Fibroblast of skin of right quadriceps (primary cell): ENCODE data around the gene TXNDC17.

Experiments
- DNase-seq: peaks from one replicate; pipeline ENCODE4 v3.0.0-alpha.2; 2013

The TXNDC17 gene

DNA sequence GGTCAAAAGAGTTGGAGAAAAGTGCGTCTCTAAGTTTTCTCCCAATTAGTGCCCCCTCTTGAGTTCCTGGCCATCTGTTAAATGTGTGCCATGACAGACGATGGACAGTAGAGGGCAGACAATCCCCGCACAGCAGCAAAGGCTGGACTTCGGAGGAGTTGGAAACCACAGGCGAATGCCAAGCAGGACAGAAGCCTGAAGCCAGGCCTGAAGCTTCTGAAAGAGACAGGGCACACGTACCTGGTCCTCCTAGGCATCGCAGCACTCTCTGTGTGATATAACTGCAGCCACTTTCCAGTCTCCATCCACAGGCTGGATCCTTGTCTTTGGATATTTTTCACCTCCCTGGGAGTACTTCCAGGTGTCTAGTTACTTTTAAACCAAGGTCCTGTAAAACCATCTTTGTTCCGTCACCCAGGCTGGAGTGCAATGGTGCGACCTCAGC is 25.2 kb downstream of the TXNDC17 start:
- peak; percentile 72 for DNase-seq

DNA sequence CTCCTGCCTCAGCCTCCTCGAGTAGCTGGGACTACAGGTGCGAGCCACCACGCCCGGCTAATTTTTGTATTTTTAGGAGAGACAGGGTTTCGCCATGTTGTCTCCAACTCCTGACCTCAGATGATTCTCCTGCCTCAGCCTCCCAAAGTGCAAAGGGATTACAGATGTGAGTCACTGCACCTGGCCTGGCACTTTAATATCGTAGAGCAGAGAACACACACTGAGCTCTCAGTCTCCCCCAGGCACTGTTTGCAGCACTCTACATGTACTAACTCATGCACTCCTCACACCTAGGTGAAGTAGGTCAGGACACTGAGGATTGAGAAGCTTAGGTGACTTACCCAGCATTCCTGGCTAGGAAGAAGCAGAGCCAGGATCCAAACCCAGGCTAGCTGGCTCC is 25.7 kb downstream of the TXNDC17 start:
- no peak for DNase-seq

DNA sequence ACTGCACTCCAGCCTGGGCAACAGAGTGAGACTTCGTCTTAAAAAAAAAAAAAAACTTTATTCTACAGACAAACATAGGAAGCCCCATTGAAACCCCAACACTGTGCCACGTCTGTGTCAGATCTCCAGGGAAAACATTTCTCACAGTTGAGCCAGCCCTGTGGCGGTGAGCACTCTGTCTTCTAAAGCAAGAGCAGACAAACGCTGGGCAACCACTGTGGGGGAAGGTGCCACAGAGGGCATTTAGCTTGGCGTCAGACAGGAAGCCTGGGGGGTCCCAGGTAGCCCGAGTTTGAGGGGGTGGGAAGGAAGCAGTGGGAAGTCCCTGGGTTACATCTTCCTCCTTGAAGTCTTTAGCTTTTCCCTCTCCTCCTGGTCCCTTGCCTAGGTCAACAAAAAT is 26.7 kb downstream of the TXNDC17 start:
- no peak for DNase-seq

DNA sequence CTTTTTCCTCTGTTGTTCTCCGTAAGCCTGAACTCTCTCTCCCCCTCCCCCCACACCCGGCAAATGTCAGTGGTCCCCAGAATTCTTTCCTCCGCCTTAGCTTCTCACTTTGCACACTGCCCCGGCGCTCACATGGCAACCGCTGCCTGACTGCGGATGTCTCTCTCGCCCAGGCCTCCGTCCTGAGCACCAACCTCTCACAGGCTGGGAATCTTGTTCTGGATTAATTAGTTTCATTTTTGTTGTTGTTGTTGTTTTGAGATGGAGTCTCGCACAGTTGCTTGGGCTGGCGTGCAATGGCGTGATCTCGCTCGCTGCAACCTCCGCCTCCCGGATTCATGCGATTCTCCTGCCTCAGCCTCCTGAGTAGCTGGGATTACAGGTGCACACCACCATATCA is 27.4 kb downstream of the TXNDC17 start:
- DNase-seq, result no peak

DNA sequence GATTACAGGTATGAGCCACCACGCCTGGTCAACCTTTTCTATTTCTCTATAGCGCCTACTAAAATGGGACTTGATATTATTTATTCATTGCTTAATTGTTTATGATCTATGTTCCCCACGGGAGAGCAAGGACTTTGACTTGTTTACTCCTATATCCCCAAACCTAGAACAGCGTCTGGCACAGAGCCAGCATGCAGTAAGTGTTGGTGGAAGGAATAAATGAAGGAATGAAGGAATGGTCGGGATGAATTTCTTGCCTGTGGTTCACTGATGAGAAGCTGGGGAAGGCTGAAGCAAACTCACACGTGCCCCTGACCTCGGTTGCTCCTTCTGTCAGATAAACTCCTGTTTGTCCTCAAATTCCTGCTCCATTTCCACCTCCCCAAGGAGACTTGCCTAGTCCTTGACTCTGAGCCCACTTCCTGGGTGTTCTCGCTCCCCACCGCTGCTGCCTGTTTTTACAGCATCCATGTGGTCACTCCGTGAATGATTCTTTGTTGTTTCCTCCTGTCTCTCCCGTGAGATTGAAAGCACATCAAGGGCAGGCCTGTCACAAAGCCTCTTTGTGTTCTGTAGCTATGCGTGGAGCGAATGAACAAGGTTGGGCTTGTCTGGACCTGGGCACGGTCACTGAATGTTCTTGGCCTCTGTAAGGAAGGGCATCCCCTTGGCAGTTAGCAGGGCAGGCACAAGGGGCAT is 28.0 kb downstream of the TXNDC17 start:
- DNase-seq, result no peak

DNA sequence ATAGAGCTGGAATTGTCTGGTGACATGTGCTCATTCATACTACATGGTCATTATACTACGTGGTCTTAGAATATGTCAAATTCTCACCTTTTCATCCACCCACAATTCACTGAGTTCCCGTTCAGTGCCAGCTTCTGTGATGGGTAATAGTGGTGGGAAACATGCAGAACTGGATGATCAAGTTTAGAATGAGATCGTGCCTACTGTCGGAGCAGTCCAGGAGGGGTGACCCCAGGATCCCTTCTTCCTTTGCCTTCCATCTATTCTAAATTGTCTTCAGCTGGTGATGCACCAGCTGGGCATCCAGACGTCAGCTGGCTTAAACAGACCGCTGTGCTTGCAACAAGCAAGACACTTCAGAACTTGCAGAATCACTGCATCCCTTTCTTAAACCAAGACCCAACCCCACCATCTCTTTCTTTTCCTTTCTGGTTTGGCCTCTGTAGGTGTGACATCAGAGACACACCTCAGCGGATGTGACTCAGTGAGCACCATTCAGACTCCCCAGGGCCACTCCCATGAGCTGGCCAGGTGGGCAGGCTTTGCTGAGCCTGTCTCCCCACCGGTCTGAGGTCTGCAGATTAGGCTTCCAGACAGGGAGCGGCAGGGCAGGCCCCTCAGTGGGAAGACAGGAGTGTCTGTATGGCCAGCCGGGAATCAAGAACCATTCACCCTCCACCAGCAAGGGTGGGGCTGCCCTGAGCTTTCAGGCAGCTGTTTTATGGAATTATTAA is 28.8 kb downstream of the TXNDC17 start:
- no peak for DNase-seq

DNA sequence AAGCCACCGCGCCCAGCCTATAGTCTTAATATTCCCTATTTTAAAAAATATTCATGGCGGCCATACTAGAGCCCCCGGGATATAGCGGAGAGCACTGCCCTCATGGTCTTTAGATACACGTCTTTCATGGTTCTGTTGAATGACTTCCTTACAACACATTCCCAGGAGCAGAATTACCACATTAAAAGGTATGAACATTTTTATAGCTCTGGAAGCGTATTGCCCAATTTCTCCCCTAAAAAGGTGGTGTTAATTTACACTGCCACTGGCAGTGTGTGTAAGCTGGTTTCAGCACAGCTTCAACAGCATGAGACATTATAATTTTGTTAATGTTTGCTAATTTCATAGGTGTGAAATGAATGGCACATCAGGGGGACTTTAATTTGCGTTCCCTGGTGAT is 29.7 kb downstream of the TXNDC17 start:
- DNase-seq, result no peak

DNA sequence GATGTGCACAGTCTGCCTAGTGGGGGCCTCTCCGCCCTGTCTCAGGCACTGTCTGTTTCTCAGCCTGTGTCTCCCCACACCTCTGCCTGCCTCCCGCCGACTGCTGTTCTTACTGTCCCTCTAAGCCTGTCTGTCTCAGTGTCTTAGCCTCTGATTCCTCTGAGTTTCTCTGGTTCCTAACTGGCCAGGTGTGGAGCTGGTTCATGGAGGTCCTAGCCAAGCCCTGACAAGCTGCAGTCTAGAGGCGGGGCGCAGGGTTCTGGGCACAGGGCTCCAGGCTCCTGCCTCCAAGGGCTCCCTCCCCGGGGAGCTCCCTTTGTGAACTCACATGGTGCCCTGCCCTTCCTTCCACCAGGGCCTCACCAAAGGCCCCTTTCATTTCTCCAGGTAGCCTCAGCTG is 30.1 kb downstream of the TXNDC17 start:
- DNase-seq, result no peak

DNA sequence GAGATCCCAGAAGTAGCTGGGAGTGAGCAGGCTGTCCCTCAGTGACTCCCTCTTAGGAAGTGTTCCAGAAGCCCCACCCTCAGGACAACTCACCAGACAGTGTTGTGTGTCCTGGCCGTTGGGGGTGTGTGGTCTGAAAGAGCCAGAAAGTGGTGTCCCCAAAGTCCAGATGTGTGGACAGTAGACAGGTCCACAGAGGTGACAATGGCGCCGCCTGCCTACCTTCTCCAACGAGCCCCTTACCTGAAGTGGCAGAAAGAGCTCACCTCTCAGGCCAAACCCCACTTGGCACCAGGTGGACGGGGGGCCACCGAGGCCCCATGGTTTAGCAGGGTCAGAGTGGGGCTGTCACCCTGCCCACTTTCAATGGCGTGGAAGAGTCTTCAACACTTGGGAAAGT is 30.6 kb downstream of the TXNDC17 start:
- DNase-seq, result no peak

DNA sequence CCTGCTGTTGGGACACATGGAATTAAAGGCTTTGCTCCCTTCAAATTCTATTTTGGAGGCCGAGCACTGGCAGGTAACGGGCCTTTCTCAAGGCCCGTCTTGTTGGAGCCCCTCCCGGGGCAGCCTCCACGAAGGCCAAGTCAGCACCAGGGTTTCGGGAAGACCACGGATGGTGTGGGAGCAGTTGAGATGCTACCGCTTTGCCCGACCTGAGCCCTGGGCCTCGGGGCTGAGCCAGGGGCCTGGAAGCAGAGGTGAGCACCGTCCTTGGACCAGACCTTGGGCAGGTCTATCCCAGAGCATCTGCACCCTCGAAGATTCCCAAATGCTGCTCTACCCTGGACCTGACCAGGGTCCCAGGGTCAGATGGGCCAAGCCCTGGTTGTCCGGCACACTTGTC is 33.7 kb downstream of the TXNDC17 start:
- no peak for DNase-seq

DNA sequence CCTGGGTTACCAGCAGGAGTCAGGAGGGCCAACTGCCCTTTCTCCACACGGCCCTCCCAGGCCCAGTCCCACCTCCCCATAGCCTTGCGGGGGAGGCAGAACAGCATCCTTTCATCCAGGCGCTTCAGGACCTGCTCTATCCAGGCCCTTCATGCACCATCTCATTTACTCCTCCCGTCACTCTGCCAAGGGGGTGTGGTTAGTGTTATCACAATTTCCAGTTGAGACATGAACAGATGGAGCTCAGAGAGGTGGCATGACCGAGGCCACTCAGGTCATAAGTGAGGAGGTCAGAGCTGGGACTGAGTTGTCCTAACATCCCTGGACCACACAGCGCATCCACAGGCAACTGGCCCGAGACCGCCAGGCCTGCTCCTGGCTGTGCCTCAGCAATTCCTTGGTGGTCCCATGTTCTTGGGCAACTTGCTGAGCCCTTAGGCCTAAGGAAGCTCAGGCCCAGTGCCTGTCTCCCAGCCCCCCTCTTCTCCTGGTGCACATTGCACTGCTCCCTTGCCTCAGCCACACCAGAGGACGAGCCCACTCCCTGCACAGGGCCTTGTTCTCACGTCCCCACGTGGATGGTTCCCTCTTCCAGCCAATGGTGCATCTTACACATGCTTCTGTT is 34.5 kb downstream of the TXNDC17 start:
- DNase-seq, result no peak

DNA sequence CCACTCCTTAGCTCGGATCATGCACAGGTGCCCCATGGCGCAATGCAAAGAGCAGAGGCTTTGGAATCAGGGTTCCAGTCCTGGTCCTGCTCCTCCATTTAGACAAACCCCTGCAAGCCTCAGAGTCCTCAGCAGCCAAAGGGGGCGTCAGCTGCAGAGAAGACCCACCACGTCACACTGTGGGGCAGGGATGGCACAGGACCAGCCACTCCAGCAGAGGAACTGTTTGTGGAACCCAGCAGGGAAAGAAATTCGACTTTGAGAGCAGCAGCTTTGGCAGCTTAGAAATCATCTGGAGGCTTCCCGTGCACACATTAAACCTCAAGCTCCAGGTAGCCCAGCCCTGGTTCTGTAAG is 35.9 kb downstream of the TXNDC17 start:
- no peak for DNase-seq

DNA sequence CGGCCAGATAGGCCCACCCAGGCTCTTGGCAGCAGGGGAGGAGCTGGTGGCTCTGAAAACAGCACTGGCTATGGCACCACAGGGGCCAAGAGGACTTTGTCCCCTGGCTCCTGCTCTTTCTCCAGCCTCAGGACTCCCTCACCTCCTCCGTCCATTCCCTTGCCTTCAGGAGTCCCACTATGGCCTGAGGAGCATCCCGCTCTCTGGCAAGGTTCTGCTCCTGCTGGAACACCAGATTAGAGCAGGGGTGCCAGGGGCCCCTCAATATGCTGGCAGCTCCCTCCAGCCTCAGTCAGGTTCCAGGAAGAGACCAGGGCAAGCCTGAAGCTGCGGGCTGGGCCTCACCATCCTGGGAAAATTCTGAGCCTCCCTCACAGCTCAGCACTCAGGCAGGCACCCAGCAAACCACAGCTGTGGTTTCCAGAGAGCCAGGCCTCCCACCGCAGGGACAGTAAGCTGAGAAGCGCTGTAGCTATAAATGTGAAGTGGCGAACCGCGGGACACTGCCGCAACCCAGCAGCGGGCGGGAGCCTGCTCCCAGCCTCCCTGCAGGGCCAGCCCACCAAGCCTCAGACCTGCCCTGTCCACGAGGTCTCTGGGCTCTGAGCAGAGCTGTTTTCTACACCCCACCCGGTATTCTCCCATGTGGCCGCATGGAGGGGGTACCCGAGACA is 36.4 kb downstream of the TXNDC17 start:
- peak; percentile 33 for DNase-seq

DNA sequence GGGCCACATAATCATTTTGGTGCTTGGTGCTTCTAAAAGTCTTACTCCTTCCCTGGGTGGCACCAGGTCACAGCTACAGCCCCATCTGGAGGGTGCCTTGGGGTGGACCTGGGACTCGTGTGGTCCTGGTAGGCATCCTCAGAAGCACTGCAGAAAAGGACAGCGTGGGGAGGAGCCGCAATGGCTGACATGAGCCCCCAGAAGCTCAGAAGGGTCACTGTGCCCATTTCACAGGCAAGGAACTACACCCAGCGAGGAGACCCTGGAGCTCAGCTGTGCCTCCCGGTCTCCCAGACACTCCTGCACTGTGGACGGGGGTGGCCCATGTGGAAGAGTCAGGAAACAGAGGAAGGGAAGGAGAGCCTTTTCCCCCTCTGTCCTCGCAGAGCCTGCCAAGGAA is 37.1 kb downstream of the TXNDC17 start:
- no peak for DNase-seq

DNA sequence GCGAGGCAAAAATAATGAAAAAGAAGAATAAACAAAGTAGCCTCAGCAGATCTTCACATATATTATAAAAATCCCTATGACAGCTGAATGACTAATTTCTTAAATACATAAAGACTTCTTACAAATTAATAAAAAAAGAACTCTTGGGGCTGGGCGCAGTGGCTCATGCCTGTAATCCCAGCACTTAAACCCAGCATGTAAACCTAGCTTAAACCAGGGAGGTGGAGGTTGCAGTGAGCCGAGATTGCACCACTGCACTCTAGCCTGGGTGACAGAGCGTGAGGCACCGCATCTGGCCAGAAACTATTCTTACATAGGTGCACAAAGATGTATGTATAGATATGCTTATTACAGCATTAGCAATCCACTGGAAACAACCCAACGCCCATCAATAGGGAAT is 38.4 kb downstream of the TXNDC17 start:
- no peak for DNase-seq

DNA sequence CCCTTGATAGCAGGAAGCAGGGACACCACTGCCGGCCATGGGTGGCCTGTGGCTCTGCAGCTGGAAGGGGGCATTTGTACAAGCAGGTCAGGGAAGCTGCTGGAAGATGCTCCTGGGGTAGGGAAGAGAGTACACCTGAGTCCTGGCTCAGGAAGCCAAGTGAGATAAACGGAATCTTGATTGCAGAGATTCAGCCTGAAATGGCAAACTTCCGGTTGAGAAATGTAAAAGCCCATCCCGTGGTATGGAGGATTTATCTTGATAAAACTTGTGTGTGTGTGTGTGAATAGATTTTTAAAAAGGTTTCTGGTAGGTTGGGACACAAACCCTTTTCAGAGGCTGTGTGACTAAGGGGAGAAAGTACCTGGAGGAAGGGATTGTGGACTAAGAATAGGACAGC is 40.3 kb downstream of the TXNDC17 start:
- no peak for DNase-seq

DNA sequence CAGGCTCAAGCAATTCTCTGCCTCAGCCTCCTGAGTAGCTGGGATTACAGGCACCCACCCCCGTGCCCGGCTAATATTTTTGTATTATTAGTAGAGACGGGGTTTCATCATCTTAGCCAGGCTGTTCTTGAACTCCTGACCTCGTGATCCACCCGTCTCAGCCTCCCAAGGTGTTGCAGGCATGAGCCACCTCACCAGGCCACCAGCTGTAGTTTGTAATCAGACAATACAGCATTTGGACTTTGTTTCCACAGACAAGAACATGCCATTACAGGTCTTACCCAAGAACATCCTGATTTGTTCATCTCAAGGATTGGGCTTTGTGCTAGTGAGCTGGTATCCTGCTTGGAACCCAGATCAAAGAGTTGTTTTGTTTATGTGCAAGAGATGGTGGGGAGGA is 40.8 kb downstream of the TXNDC17 start:
- no peak for DNase-seq

DNA sequence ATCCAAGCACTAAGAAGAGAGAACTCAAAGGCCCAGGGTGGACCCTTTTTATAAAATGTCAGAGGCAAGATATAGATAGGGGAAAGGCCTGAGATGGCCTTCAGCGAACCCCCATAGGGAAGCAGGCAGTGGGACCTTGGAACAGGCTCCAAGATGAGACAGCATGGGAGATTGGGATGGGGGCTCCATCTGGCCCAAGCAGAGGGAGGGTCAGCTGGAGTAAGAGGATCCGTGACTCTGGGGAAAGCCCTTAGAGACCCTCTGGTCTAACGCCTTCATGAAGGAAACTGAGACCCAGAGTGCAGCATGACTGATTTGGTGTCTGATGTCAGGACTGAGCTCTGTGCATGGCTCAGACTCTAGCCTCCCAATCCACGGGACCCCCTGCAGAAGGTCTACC is 41.5 kb downstream of the TXNDC17 start:
- DNase-seq, result no peak

DNA sequence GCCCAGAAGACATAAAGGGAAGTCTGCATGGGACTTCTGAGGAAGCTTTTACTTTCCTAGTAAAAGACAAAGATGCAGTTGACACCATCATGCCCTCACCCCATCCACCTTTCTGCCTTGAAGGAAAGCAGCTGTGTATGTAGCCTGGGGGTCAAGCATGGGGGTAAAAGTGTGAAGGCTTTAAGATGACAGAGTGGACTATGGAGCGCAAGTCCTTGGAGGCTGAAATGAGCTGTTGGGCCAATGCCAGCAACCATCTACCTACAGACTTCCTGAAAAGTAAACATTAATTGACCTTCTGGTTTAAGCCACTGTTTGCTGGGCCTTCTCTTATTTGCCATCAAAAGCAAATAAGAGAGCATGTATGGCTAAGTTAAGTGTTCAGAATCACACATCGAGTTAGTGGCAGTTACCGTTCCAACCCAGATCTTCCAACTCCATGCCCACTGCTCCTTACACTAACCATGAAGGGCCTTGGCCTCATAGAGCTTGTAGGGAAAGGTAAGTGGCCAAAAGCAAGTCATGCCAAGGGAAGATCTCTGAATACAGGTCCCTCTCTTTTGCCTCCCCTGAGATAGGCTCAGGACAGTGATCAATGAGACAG is 42.3 kb downstream of the TXNDC17 start:
- DNase-seq, result no peak

DNA sequence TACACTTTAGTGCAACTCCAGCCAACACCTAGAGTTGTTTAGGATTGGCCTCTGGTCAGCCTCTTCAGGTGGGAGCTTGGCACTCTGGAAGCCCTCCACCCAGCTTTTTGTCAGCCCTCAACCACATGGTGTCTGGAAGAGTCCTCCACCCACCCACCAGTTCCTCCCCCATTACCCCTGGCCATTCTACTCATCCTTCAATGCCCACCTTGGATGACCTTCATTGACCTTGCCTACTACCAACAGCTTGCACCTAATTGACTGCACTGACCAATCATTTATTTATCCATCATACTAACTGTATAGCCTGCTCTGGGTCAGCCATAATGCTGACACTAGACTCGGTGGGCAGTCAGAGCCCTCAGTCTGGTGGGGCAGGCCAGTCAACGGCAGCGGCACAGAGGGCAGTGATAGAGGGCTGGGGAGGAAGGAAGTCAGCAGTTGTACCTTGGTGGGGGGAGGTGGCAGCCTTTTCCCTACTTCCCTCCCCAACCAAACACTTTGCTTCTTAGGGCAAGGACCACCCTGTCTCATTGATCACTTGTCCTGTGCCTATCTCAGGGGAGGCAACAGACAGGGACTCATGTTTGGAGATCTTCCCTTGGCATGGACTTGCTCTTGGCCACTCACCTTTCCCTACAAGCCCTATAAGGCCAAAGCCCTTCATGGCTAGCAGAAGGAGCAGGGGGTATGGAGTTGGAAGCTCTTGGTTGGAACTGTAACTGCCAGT is 43.0 kb downstream of the TXNDC17 start:
- DNase-seq, result no peak

DNA sequence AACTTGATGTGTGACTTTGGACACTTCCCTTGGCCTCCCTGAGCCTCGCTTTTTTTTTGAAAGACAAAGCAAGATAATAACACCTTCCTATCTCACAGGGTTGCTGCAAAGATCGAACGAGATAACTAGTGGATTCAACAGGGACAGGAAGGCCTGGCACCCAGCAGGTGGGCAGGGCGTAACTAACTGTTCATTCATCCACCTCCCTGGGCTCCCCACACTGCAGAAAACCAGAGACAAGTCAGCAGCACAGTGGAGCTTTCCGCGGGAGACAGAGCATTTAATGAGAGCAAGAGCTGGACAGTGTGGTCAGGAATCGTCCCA is 43.6 kb downstream of the TXNDC17 start:
- DNase-seq, result no peak

DNA sequence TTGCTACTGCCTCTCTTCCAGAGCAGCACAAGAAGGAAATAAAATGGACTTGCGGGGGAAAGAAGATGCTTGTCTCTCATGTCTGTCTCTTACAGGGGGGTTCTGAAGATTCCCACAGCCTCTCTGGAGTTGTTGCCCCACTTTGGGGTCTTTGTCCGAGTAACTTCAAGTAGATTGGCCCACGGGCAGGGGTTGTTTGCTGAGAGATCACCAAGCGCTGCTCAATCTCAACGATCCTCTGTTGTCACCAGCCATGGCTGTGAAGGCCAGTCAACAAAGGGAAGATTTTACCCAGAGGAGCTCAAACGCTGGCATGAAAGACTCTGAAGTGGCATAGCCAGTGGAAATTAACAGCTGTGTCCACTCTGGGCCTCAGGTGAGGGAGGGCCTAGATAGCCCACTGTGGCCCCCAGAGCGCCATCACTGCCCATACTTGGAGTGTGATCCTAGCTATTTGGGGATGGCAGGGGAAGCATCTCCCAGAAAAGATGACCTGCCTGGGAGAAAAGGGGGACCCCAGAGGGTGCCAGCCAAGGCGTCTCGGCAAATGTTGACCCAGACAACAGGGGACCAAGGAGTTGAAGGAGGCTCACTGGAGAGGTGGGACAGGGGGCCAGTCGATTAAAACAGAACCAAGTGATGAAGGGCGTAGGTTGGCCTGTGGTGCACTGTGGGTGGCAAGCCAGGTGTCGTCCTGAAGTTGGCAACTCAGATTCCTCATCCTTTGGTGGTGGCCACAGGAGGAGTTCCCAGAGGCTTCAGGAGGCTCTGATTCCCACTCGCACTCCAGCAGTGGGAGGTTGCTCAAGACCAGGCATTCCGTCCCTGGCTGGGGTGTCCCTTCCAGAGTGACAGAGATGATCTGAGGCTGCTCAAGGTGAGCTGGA is 44.3 kb downstream of the TXNDC17 start:
- DNase-seq, result no peak
